ENCODE measurements around the gene WHRN. TPM values are rescaled to one million over a fixed set of nuclear protein-coding genes. Genes with fewer than 3 reads are reported as not detected.

WHRN gene
- total and polyA plus RNA-seq, 2 of the 13 experiments (the other 11 are each of a cell fraction or from before 2014, with no cell fraction given), result 2.3 to 5.3 TPM

- ATAC-seq (no peak), FAIRE-seq (no peak), DNase-seq (ENCODE audit: low spot score) (no peak)
- TF ChIP-seq TEAD3 (CRISPR knock-in tag; optimal IDR thresholded peaks at IDR 0.05; ENCODE audit: borderline replicate concordance) (no peak), NCOA5 (CRISPR knock-in tag; IDR thresholded peaks at IDR 0.05) (no peak), HHEX (CRISPR knock-in tag; IDR thresholded peaks at IDR 0.05) (no peak), ZSCAN31 (CRISPR knock-in tag; IDR thresholded peaks at IDR 0.05; ENCODE audit: low read depth) (no peak)
- Histone ChIP-seq H3K36me3 (replicated peaks in 1 of 2; ENCODE audit: control insufficient read depth in 1 of 2, insufficient read depth in 2 of 2, low read length in 2 of 2) (no peaks in the 10 kb centered on the region), H2AFZ (ENCODE audit: low read length) (no peak overlapping the region), H3K4me2 (ENCODE audit: low read depth, low read length) (no peak overlapping the region), H3K79me2 (ENCODE audit: insufficient read depth, low read length) (no peaks in the 10 kb centered on the region), H3K27me3 (ENCODE audit: control insufficient read depth in 1 of 2, insufficient read depth in 2 of 2, low read length in 2 of 2) (no peaks in the 10 kb centered on the region), H3K9ac (ENCODE audit: insufficient read depth, low read depth, low read length) (no peak overlapping the region), H3K4me3 (replicated peaks in 1 of 3; ENCODE audit: insufficient read depth in 1 of 3, low read depth in 2 of 3, low read length in 3 of 3) (no peak overlapping the region), H4K20me1 (ENCODE audit: insufficient read depth, low read length) (no peaks in the 10 kb centered on the region), H3K4me1 (ENCODE audit: insufficient read depth, low read length) (peaks cover 20% of the 10 kb centered on the region), H3K27ac (ENCODE audit: extremely low read length, insufficient read depth, low read length) (no peak overlapping the region), H3K9me3 (ENCODE audit: low read length) (no peaks in the 10 kb centered on the region)
- in situ Hi-C loops (cut with HindIII; ENCODE audit: extremely low pct_ligation_motif_present, low pct_unique_long_range_greater_than_20kb), result loop anchor here (10.0 to 25.0 kb wide), 3 partner anchors 97 to 504 kb away; partner anchors contain the start of genes TEX53 and WHRN
- 46% methylated on average over 5 of the region's 5 CpGs for WGBS (ENCODE audit: low lambda C conversion rate)
- no TSS peak for BruUV-seq (replicated peaks)
- CTCF ChIA-PET (ENCODE audit: low intra/inter-chr PET ratio, low total read pairs), result no interaction called here
- intact Hi-C loops (cut with micrococcal nuclease; ENCODE audit: unreplicated experiment), result loop anchor here (5.0 to 10.0 kb wide), 3 partner anchors 499 to 1827 kb away; no protein-coding TSS in a partner anchor
- POLR2A ChIA-PET, result no interaction called here
These were observed 97.4 kb downstream of the WHRN start for GRCh38 chr9:114407889-114408288.

- ATAC-seq (no peak), FAIRE-seq (no peak), DNase-seq (ENCODE audit: low spot score) (no peak)
- H3K4me2 ChIP-seq (ENCODE audit: low read depth, low read length), result no peak overlapping the region
- H2AFZ ChIP-seq (ENCODE audit: low read length), result no peak overlapping the region
- intact Hi-C loops (cut with micrococcal nuclease; ENCODE audit: unreplicated experiment), result loop anchor here (5.0 to 10.0 kb wide), 3 partner anchors 501 to 1828 kb away; no protein-coding TSS in a partner anchor
- no peaks in the 10 kb centered on the region for H3K79me2 ChIP-seq (ENCODE audit: insufficient read depth, low read length)
- no TSS peak for BruUV-seq (replicated peaks)
- no peaks in the 10 kb centered on the region for H3K27me3 ChIP-seq (ENCODE audit: control insufficient read depth in 1 of 2, insufficient read depth in 2 of 2, low read length in 2 of 2)
- WGBS (ENCODE audit: low lambda C conversion rate), result 80% methylated on average over 13 of the region's 13 CpGs
- no peak overlapping the region for H3K9ac ChIP-seq (ENCODE audit: insufficient read depth, low read depth, low read length)
- H3K36me3 ChIP-seq (replicated peaks in 1 of 2; ENCODE audit: control insufficient read depth in 1 of 2, insufficient read depth in 2 of 2, low read length in 2 of 2), result no peaks in the 10 kb centered on the region
- ChIA-PET POLR2A (interaction anchor here (1.0 to 1.2 kb wide), 2 partner anchors 95 to 246 kb away, joined by 4 to 10 read pairs; no protein-coding TSS in a partner anchor), CTCF (ENCODE audit: low intra/inter-chr PET ratio, low total read pairs) (interaction anchor here (1.3 to 1.5 kb wide), 3 partner anchors 68 to 255 kb away, joined by 3 to 25 read pairs (median 4); no protein-coding TSS in a partner anchor)
- H3K27ac ChIP-seq (ENCODE audit: extremely low read length, insufficient read depth, low read length), result no peak overlapping the region
- H3K4me1 ChIP-seq (ENCODE audit: insufficient read depth, low read length), result peaks cover 19% of the 10 kb centered on the region
- H3K9me3 ChIP-seq (ENCODE audit: low read length), result no peaks in the 10 kb centered on the region
- H4K20me1 ChIP-seq (ENCODE audit: insufficient read depth, low read length), result no peaks in the 10 kb centered on the region
- TF ChIP-seq ZFYVE20 (CRISPR knock-in tag; IDR thresholded peaks at IDR 0.05; ENCODE audit: borderline replicate concordance, low read depth) (no peak), ZNF414 (CRISPR knock-in tag; IDR thresholded peaks at IDR 0.05) (no peak), EEA1 (CRISPR knock-in tag; IDR thresholded peaks at IDR 0.05; ENCODE audit: borderline replicate concordance) (no peak), ZNF598 (CRISPR knock-in tag; IDR thresholded peaks at IDR 0.05; ENCODE audit: borderline replicate concordance) (no peak), GLI4 (CRISPR knock-in tag; IDR thresholded peaks at IDR 0.05; ENCODE audit: borderline replicate concordance) (no peak), ETV5 (CRISPR knock-in tag; IDR thresholded peaks at IDR 0.05; ENCODE audit: borderline replicate concordance) (no peak)
- in situ Hi-C loops (cut with HindIII; ENCODE audit: extremely low pct_ligation_motif_present, low pct_unique_long_range_greater_than_20kb), result loop anchor here (10.0 to 25.0 kb wide), 3 partner anchors 98 to 506 kb away; partner anchors contain the start of genes TEX53 and WHRN
- H3K4me3 ChIP-seq (replicated peaks in 1 of 3; ENCODE audit: insufficient read depth in 1 of 3, low read depth in 2 of 3, low read length in 3 of 3), result no peak overlapping the region
These were observed 98.8 kb downstream of the WHRN start for GRCh38 chr9:114406441-114406840.

Measured in HepG2 (cell line).